ENCODE results near the gene PRDM16. TPM values are rescaled to one million over a fixed set of nuclear protein-coding genes. Genes with fewer than 3 reads are reported as not detected.

The PRDM16 gene
- polyA plus RNA-seq, 1 donor (not counting 4 experiments of a cell fraction or from before 2014, with no cell fraction given), result 0.05 TPM

- no peak overlapping the region for H3K4me3 ChIP-seq (ENCODE audit: control insufficient read depth in 2 of 3, extremely low read depth in 1 of 3, insufficient read depth in 2 of 3, low read depth in 1 of 3, low read length in 3 of 3)
- no peaks in the 10 kb centered on the region for H3K79me2 ChIP-seq (ENCODE audit: control insufficient read depth, insufficient read depth, low read length)
- no peaks in the 10 kb centered on the region for H3K36me3 ChIP-seq (ENCODE audit: control insufficient read depth in 2 of 2, extremely low read depth in 1 of 2, insufficient read depth in 2 of 2, low read length in 2 of 2)
- H3K4me2 ChIP-seq (ENCODE audit: control insufficient read depth, extremely low read depth, insufficient read depth, low read depth, low read length), result no peak overlapping the region
- no peak for FAIRE-seq
- H3K9me1 ChIP-seq (ENCODE audit: control insufficient read depth, extremely low read depth, insufficient read depth, low read length), result no peaks in the 10 kb centered on the region
- no peak overlapping the region for H3K9ac ChIP-seq (ENCODE audit: control insufficient read depth, extremely low read depth, insufficient read depth, low read length)
- dilution Hi-C loops (cut with MboI; ENCODE audit: extremely low pct_ligation_motif_present, low sequenced_read_pairs), result no loop called here
- DNase-seq (ENCODE audit: low read depth, low spot score), result no peak
- H4K20me1 ChIP-seq (ENCODE audit: control insufficient read depth, extremely low read depth, insufficient read depth, low read length), result no peaks in the 10 kb centered on the region
- no peaks in the 10 kb centered on the region for H3K4me1 ChIP-seq (ENCODE audit: control insufficient read depth, extremely low read depth, insufficient read depth, low read length)
- no peak overlapping the region for H2AFZ ChIP-seq (ENCODE audit: control insufficient read depth, low read length)
- H3K9me3 ChIP-seq (ENCODE audit: control insufficient read depth, low read depth, low read length), result no peaks in the 10 kb centered on the region
- TF ChIP-seq EZH2 (IDR thresholded peaks at IDR 0.05; ENCODE audit: low read length), result no peak
- no peak for TF ChIP-seq CTCF (optimal IDR thresholded peaks at IDR 0.05 in 1 of 3, IDR thresholded peaks at IDR 0.05 in 1 of 3, conservative IDR thresholded peaks at IDR 0.05 in 1 of 3; ENCODE audit: extremely low read depth in 1 of 3, insufficient read depth in 2 of 3, low read length in 3 of 3)
- no peak overlapping the region for H3K27ac ChIP-seq (ENCODE audit: control insufficient read depth, insufficient read depth, low read length)
- H3K27me3 ChIP-seq (ENCODE audit: control insufficient read depth, extremely low read depth, insufficient read depth, low read length), result no peaks in the 10 kb centered on the region
Observed at GRCh38 chr1:3082571-3083516, 13.8 kb downstream of the PRDM16 start.

DNA sequence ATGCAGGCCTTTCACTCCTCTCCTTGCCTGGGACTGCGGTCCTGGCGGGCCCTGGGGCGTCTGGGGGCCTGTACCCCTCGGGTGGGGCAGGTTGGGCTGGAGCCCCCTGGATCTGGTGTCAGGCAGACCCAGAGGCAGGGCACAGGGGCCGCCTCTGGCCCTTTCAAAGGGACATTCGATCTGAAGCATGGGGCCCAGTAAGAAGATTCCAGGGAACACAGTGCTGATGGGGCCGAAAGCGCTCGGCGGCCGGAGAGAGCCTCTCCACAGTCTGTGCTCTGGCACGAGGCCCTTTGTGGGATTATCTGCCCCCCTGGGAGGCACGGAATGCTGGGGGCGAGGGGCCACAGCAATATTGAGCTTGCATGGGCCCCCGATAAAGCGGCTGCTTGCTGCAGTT lies 15.2 kb downstream of the PRDM16 start:
- Histone ChIP-seq H3K9me3 (ENCODE audit: control insufficient read depth, low read depth, low read length) (no peaks in the 10 kb centered on the region), H3K27me3 (ENCODE audit: control insufficient read depth, extremely low read depth, insufficient read depth, low read length) (no peaks in the 10 kb centered on the region), H3K4me1 (ENCODE audit: control insufficient read depth, extremely low read depth, insufficient read depth, low read length) (no peaks in the 10 kb centered on the region), H3K79me2 (ENCODE audit: control insufficient read depth, insufficient read depth, low read length) (no peaks in the 10 kb centered on the region), H4K20me1 (ENCODE audit: control insufficient read depth, extremely low read depth, insufficient read depth, low read length) (no peaks in the 10 kb centered on the region), H3K4me3 (ENCODE audit: control insufficient read depth in 2 of 3, extremely low read depth in 1 of 3, insufficient read depth in 2 of 3, low read depth in 1 of 3, low read length in 3 of 3) (no peak overlapping the region), H3K4me2 (ENCODE audit: control insufficient read depth, extremely low read depth, insufficient read depth, low read depth, low read length) (no peak overlapping the region), H3K9me1 (ENCODE audit: control insufficient read depth, extremely low read depth, insufficient read depth, low read length) (no peaks in the 10 kb centered on the region), H3K9ac (ENCODE audit: control insufficient read depth, extremely low read depth, insufficient read depth, low read length) (no peak overlapping the region), H3K27ac (ENCODE audit: control insufficient read depth, insufficient read depth, low read length) (no peak overlapping the region), H2AFZ (ENCODE audit: control insufficient read depth, low read length) (no peak overlapping the region), H3K36me3 (ENCODE audit: control insufficient read depth in 2 of 2, extremely low read depth in 1 of 2, insufficient read depth in 2 of 2, low read length in 2 of 2) (no peaks in the 10 kb centered on the region)
- TF ChIP-seq EZH2 (IDR thresholded peaks at IDR 0.05; ENCODE audit: low read length) (no peak), CTCF (optimal IDR thresholded peaks at IDR 0.05 in 1 of 3, IDR thresholded peaks at IDR 0.05 in 1 of 3, conservative IDR thresholded peaks at IDR 0.05 in 1 of 3; ENCODE audit: extremely low read depth in 1 of 3, insufficient read depth in 2 of 3, low read length in 3 of 3) (no peak)
- dilution Hi-C loops (cut with MboI; ENCODE audit: extremely low pct_ligation_motif_present, low sequenced_read_pairs), result no loop called here
- DNase-seq (ENCODE audit: low read depth, low spot score), result no peak
- no peak for FAIRE-seq
